CD4-positive, alpha-beta T cell (primary cell): Measurements from ENCODE around the gene SMIM10L2A. TPM values are rescaled to one million over a fixed set of nuclear protein-coding genes. Genes with fewer than 3 reads are reported as not detected.
A peak's percentile ranks its signal among the peaks of the same experiment; 100 is the strongest.

Experiments
- ATAC-seq: fragments of 200-7000 bp; cut with Tn5 transposase; one replicate; pipeline ENCODE4 v1.10.0; 2022; ENCODE audit warnings: mild to moderate bottlenecking; ENCODE audit not compliant: poor library complexity
- CTCF ChIA-PET: fragments of 350-600 bp; sonication (Branson Sonifier 250); formaldehyde crosslinking; loops from one replicate; lab custom pipeline; 2021; ENCODE audit warnings: antibody characterized with exemption, inconsistent platforms; lab: Charles Lee
- POLR2A ChIA-PET: fragments of 350-600 bp; sonication (Branson Sonifier 250); formaldehyde crosslinking; loops from one replicate; lab custom pipeline; 2021; ENCODE audit warnings: antibody characterized with exemption, inconsistent platforms; lab: Charles Lee
- DNase-seq, 14 experiments: peaks; one replicate each; pipeline ENCODE4 v3.0.0-alpha.2; 2013 to 2020; ENCODE audit warnings: mixed read lengths in 2 of 14
- H3K27ac ChIP-seq, 2 donors: one replicate each; pipeline versions ENCODE4 v1.5.1 to v1.7.0; 2013; ENCODE audit warnings: low read length in 2 of 2, low read depth in 1 of 2, mild to moderate bottlenecking in 1 of 2
- H3K27me3 ChIP-seq, 2 experiments: 1 replicate in 1 of 2; 2 replicates in 1 of 2; pipeline versions ENCODE4 v1.6.1 to v1.7.0; 2013; ENCODE audit warnings: low read length in 2 of 2, control low read depth in 1 of 2, mild to moderate bottlenecking in 1 of 2, moderate library complexity in 1 of 2; ENCODE audit not compliant: insufficient read depth in 2 of 2, control insufficient read depth in 1 of 2
- H3K36me3 ChIP-seq: one replicate; pipeline ENCODE4 v1.6.1; 2013; ENCODE audit warnings: low read length, control low read depth; ENCODE audit not compliant: insufficient read depth
- H3K4me1 ChIP-seq: one replicate; pipeline ENCODE4 v1.6.1; 2013; ENCODE audit warnings: low read length, control low read depth; ENCODE audit not compliant: insufficient read depth
- H3K4me3 ChIP-seq: one replicate; pipeline ENCODE4 v1.5.1; 2013; ENCODE audit warnings: mild to moderate bottlenecking, low read length, moderate library complexity
- H3K9me3 ChIP-seq, 2 experiments: 1 replicate in 1 of 2; 2 replicates in 1 of 2; pipeline versions ENCODE4 v1.6.1 to v1.7.0; 2013; ENCODE audit warnings: low read length in 2 of 2, mild to moderate bottlenecking in 2 of 2, control low read depth in 1 of 2, moderate library complexity in 1 of 2; ENCODE audit not compliant: control insufficient read depth in 1 of 2, insufficient read depth in 1 of 2
- H3K27ac Mint-ChIP-seq: one replicate; pipeline ENCODE4 v1.8.0; 2020; ENCODE audit warnings: mixed read lengths
- H3K27me3 Mint-ChIP-seq: one replicate; pipeline ENCODE4 v1.8.0; 2021; ENCODE audit warnings: mixed read lengths
- H3K36me3 Mint-ChIP-seq: one replicate; pipeline ENCODE4 v1.8.0; 2021; ENCODE audit warnings: low read depth, mixed read lengths
- H3K4me1 Mint-ChIP-seq: one replicate; pipeline ENCODE4 v1.8.0; 2021; ENCODE audit warnings: low read depth, mixed read lengths
- H3K4me3 Mint-ChIP-seq: one replicate; pipeline ENCODE4 v1.8.0; 2020; ENCODE audit warnings: mild to moderate bottlenecking, mixed read lengths
- H3K9me3 Mint-ChIP-seq: one replicate; pipeline ENCODE4 v1.8.0; 2020; ENCODE audit warnings: mixed read lengths
- CTCF ChIP-seq: fragments of 200-600 bp; IDR thresholded peaks from one replicate; pipeline ENCODE4 v1.8.0; 2022; ENCODE audit warnings: antibody characterized with exemption, mild to moderate bottlenecking
- intact Hi-C, 2 experiments: fragments of 100-400 bp; cut with DNase I in 1 of 2; cut with micrococcal nuclease in 1 of 2; formaldehyde crosslinking; loops; one replicate each; pipeline versions ENCODE4 v1.15.1 to v1.9.0; 2023 to 2025; cut with DNase I, micrococcal nuclease
- polyA plus RNA-seq, 2 donors: library from polyadenylated mRNA; unstranded; fragments of 120-200 nt; gene quantifications; one replicate each; pipeline ENCODE4 v1.2.1, GENCODE V29; 2013
- total RNA-seq, 174 experiments: library from RNA in 2 of 174; stranded (reverse) in 2 of 174; gene quantifications; one replicate each; pipeline ENCODE4 v1.2.3 and lab custom pipeline; 2021 to 2026

The SMIM10L2A gene
- 1 to 10 TPM; 1.1 to 1.3 TPM for total RNA-seq
- 0.85 TPM for polyA plus RNA-seq (2013, experiment 1 of 2)
- polyA plus RNA-seq (2013, experiment 2 of 2): 0.86 TPM
- total RNA-seq (lab: John Stamatoyannopoulos, UW): 0.33 to 15.0 (median 2.6) reads per million in 172 experiments

- H3K27me3 ChIP-seq: no peaks in the 10 kb centered on the region
- no peaks in the 10 kb centered on the region for H3K36me3 ChIP-seq
- CTCF ChIA-PET: no interaction called here
- Mint-ChIP-seq H3K4me1 (peaks cover 5% of the 10 kb centered on the region), H3K27me3 (no peaks in the 10 kb centered on the region), H3K36me3 (no peaks in the 10 kb centered on the region), H3K4me3 (peak within 1 kb of the TSS; percentile 81), H3K9me3 (no peaks in the 10 kb centered on the region), H3K27ac (peak within 1 kb of the TSS; percentile 51)
- peak in 2 of 14 experiments; percentile 4 to 13 for DNase-seq
- intact Hi-C loops: loop anchor here in 1 of 2 experiments (2.0 to 5.0 kb wide), 3 partner anchors 71 to 550 kb away; partner anchors contain the start of gene MMGT1
- no peak for TF ChIP-seq CTCF
- ATAC-seq: peak; percentile 45
- no peak within 1 kb of the TSS for H3K27ac ChIP-seq
- POLR2A ChIA-PET: interaction anchor here (1.0 to 1.8 kb wide), 2 partner anchors 71 to 127 kb away, joined by 3 to 5 read pairs; no protein-coding TSS in a partner anchor
- peaks cover 11% of the 10 kb centered on the region for H3K4me1 ChIP-seq
- H3K4me3 ChIP-seq: peak within 1 kb of the TSS; percentile 40
- no peaks in the 10 kb centered on the region for H3K9me3 ChIP-seq
Observed at GRCh38 chrX:135421932-135422809, at the start of gene SMIM10L2A. SMIM10L2A (plus strand) TSS chrX:135421944; CDS start chrX:135422132, 188 bp downstream.

GRCh38 chrX:135373357-135373756, 48.4 kb upstream of the SMIM10L2A start:
- no peaks in the 10 kb centered on the region for H3K27me3 Mint-ChIP-seq
- Histone ChIP-seq H3K4me1 (no peaks in the 10 kb centered on the region), H3K4me3 (no peak overlapping the region), H3K27ac (no peak overlapping the region), H3K9me3 (peaks cover 0 to 4% of the 10 kb centered on the region in 2 experiments), H3K27me3 (no peaks in the 10 kb centered on the region), H3K36me3 (no peaks in the 10 kb centered on the region)
- no peak for TF ChIP-seq CTCF
- intact Hi-C loops: no loop called here
- ATAC-seq (no peak), DNase-seq (no peak)
- no peak overlapping the region for H3K27ac Mint-ChIP-seq
- ChIA-PET POLR2A (no interaction called here), CTCF (no interaction called here)
- no peak overlapping the region for H3K4me3 Mint-ChIP-seq
- peaks cover 3% of the 10 kb centered on the region for H3K4me1 Mint-ChIP-seq
- peaks cover 4% of the 10 kb centered on the region for H3K9me3 Mint-ChIP-seq
- H3K36me3 Mint-ChIP-seq: peaks cover 5% of the 10 kb centered on the region

GRCh38 chrX:135382260-135382659, 39.5 kb upstream of the SMIM10L2A start:
- Mint-ChIP-seq H3K9me3 (no peaks in the 10 kb centered on the region), H3K27me3 (no peaks in the 10 kb centered on the region), H3K36me3 (no peaks in the 10 kb centered on the region), H3K4me3 (peak overlapping the region; percentile 27), H3K4me1 (peaks cover 59% of the 10 kb centered on the region), H3K27ac (peak overlapping the region; percentile 88)
- POLR2A ChIA-PET: no interaction called here
- no peaks in the 10 kb centered on the region for H3K36me3 ChIP-seq
- no peak for TF ChIP-seq CTCF
- CTCF ChIA-PET: no interaction called here
- ATAC-seq (no peak), DNase-seq (peak in 4 of 14 experiments; percentile 4 to 19 (median 10))
- no peaks in the 10 kb centered on the region for H3K9me3 ChIP-seq
- H3K4me3 ChIP-seq: no peak overlapping the region
- no peaks in the 10 kb centered on the region for H3K27me3 ChIP-seq
- intact Hi-C loops: no loop called here
- H3K4me1 ChIP-seq: peaks cover 33% of the 10 kb centered on the region
- no peak overlapping the region for H3K27ac ChIP-seq
